Smooth muscle cell (in vitro differentiated cells): ENCODE measurements around the gene MGAT5B. TPM values are rescaled to one million over a fixed set of nuclear protein-coding genes. Genes with fewer than 3 reads are reported as not detected.

Experiments used
- DNase-seq: peaks from one replicate; lab custom pipeline; 2025; ENCODE audit not compliant: unreplicated experiment; lab: John Stamatoyannopoulos, UW
- H2AFZ ChIP-seq: fragments of 200-600 bp; sonication (generic); 2 replicates; pipeline ENCODE4 v1.6.0; 2016; ENCODE audit warnings: antibody characterized with exemption, low read depth, mild to moderate bottlenecking
- H3F3A ChIP-seq: fragments of 200-600 bp; sonication (generic); 2 replicates; pipeline ENCODE4 v1.6.0; 2017; ENCODE audit warnings: antibody characterized with exemption, low read depth
- H3K27ac ChIP-seq: fragments of 200-600 bp; sonication (generic); 2 replicates; pipeline ENCODE4 v1.5.1; 2016; ENCODE audit warnings: low read depth, mild to moderate bottlenecking
- H3K27me3 ChIP-seq: fragments of 200-600 bp; sonication (generic); 2 replicates; pipeline ENCODE4 v1.6.1; 2016; ENCODE audit warnings: low read depth, mild to moderate bottlenecking
- H3K36me3 ChIP-seq: fragments of 200-600 bp; sonication (generic); 2 replicates; pipeline ENCODE4 v1.5.1; 2016; ENCODE audit warnings: low read depth
- H3K4me1 ChIP-seq: fragments of 200-600 bp; sonication (generic); 2 replicates; pipeline ENCODE4 v1.5.1; 2016; ENCODE audit warnings: low read depth
- H3K4me2 ChIP-seq: fragments of 200-600 bp; sonication (generic); 2 replicates; pipeline ENCODE4 v1.6.0; 2016; ENCODE audit warnings: mild to moderate bottlenecking
- H3K4me3 ChIP-seq: fragments of 200-600 bp; sonication (generic); 2 replicates; pipeline ENCODE4 v1.5.1; 2016; ENCODE audit warnings: mild to moderate bottlenecking
- H3K79me2 ChIP-seq: fragments of 200-600 bp; sonication (generic); 2 replicates; pipeline ENCODE4 v1.6.0; 2016; ENCODE audit warnings: low read depth, mild to moderate bottlenecking
- H3K9ac ChIP-seq: fragments of 200-600 bp; sonication (generic); 2 replicates; pipeline ENCODE4 v1.6.0; 2016; ENCODE audit warnings: low read depth
- H3K9me3 ChIP-seq: fragments of 200-600 bp; sonication (generic); replicated peaks from 2 replicates; pipeline ENCODE4 v1.5.1; 2016; ENCODE audit warnings: low read depth
- H4K20me1 ChIP-seq: fragments of 200-600 bp; sonication (generic); 2 replicates; pipeline ENCODE4 v1.6.0; 2016; ENCODE audit warnings: low read depth
- CTCF ChIP-seq: fragments of 200-600 bp; sonication (generic); IDR thresholded peaks from 2 replicates; pipeline ENCODE4 v1.5.1; 2017; ENCODE audit warnings: borderline replicate concordance, mild to moderate bottlenecking, antibody characterized with exemption; ENCODE audit not compliant: insufficient read depth, poor library complexity, severe bottlenecking
- WGBS: methylation state at CpG from one replicate; pipeline ENCODE4 v1.1.7; 2016; ENCODE audit warnings: low lambda C conversion rate; 5-methylcytosine and 5-hydroxymethylcytosine counted together
- polyA plus RNA-seq: library from polyadenylated mRNA; unstranded; fragments of >200 nt; fragmentation: Nextera tagmentation; extraction: Ambion mirVana; gene quantifications from 2 replicates; pipeline ENCODE4 v1.2.1, GENCODE V29; 2016
- total RNA-seq: library from RNA; depleted of rRNA; stranded (reverse); fragments of >200 nt; gene quantifications from 2 replicates; pipeline ENCODE4 v1.2.3, GENCODE V29; 2014

The MGAT5B gene
- total and polyA plus RNA-seq, 2 experiments from 2014 or later = 0.78 to 7.6 TPM

- Histone ChIP-seq H3K4me1 (peaks cover 12% of the 10 kb centered on the region), H3K9me3 (no peaks in the 10 kb centered on the region), H3K4me2 (no peak overlapping the region), H3K27ac (no peak overlapping the region), H3K36me3 (no peaks in the 10 kb centered on the region), H3K9ac (no peak overlapping the region), H3K4me3 (no peak overlapping the region), H4K20me1 (no peaks in the 10 kb centered on the region), H3K27me3 (peaks cover 40% of the 10 kb centered on the region), H3K79me2 (no peaks in the 10 kb centered on the region), H3F3A (no peaks in the 10 kb centered on the region), H2AFZ (no peak overlapping the region)
- no peak for TF ChIP-seq CTCF
- 73% methylated on average over 9 of the region's 9 CpGs for WGBS
- no peak for DNase-seq
Observed at GRCh38 chr17:76966486-76967181, 98.4 kb downstream of the MGAT5B start.

GRCh38 chr17:76967762-76968161, 99.6 kb downstream of the MGAT5B start:
- H3K27ac ChIP-seq = no peak overlapping the region

GRCh38 chr17:76968707-76969597, 100.7 kb downstream of the MGAT5B start:
- H3K4me2 ChIP-seq = peak overlapping the region; percentile 82

More at GRCh38 chr17:76967762-76968161, 99.6 kb downstream of the MGAT5B start:
- no peak for DNase-seq
- Histone ChIP-seq H3K9ac (no peak overlapping the region), H3F3A (no peaks in the 10 kb centered on the region), H3K36me3 (no peaks in the 10 kb centered on the region), H3K79me2 (no peaks in the 10 kb centered on the region), H3K9me3 (no peaks in the 10 kb centered on the region), H3K4me1 (peaks cover 12% of the 10 kb centered on the region), H3K27me3 (peaks cover 40% of the 10 kb centered on the region), H2AFZ (no peak overlapping the region), H3K4me3 (no peak overlapping the region), H3K4me2 (no peak overlapping the region), H4K20me1 (no peaks in the 10 kb centered on the region)
- TF ChIP-seq CTCF = no peak
- WGBS = 94% methylated on average over 4 of the region's 4 CpGs

More at GRCh38 chr17:76968707-76969597, 100.7 kb downstream of the MGAT5B start:
- no peak overlapping the region for H3K27ac ChIP-seq
- H3F3A ChIP-seq = no peaks in the 10 kb centered on the region
- H3K36me3 ChIP-seq = no peaks in the 10 kb centered on the region
- no peak for TF ChIP-seq CTCF
- no peaks in the 10 kb centered on the region for H4K20me1 ChIP-seq
- no peak for DNase-seq
- no peak overlapping the region for H3K9ac ChIP-seq
- 6% methylated on average over 38 of the region's 45 CpGs for WGBS
- H3K79me2 ChIP-seq = no peaks in the 10 kb centered on the region
- H3K4me3 ChIP-seq = peak overlapping the region; percentile 46
- H3K27me3 ChIP-seq = peaks cover 40% of the 10 kb centered on the region
- peaks cover 12% of the 10 kb centered on the region for H3K4me1 ChIP-seq
- no peaks in the 10 kb centered on the region for H3K9me3 ChIP-seq
- H2AFZ ChIP-seq = peak overlapping the region; percentile 4
